Uterus (tissue), 4 donors: Measurements from ENCODE around the gene RPL19. TPM values are rescaled to one million over a fixed set of nuclear protein-coding genes. Genes with fewer than 3 reads are reported as not detected.
A peak's percentile ranks its signal among the peaks of the same experiment; 100 is the strongest.

Source experiments
- DNase-seq, 2 donors: peaks; one replicate each; pipeline ENCODE4 v3.0.0-alpha.2; 2019 to 2020
- H3K27ac ChIP-seq, 2 donors: fragments of 200-600 bp; sonication (generic); 1 replicate in 1 of 2; 2 replicates in 1 of 2; pipeline ENCODE4 v1.5.1; 2016 to 2018
- H3K27me3 ChIP-seq, 2 donors: fragments of 200-600 bp; sonication (generic); one replicate each; pipeline ENCODE4 v1.5.1; 2018 to 2019; ENCODE audit warnings: control low read depth in 1 of 2
- H3K36me3 ChIP-seq, 2 donors: fragments of 200-600 bp; sonication (generic); one replicate each; pipeline ENCODE4 v1.5.1; 2019; ENCODE audit warnings: control low read depth in 1 of 2
- H3K4me1 ChIP-seq, 2 donors: fragments of 200-600 bp; sonication (generic); one replicate each; pipeline ENCODE4 v1.5.1; 2018 to 2019; ENCODE audit warnings: control low read depth in 1 of 2
- H3K4me3 ChIP-seq, 2 donors: fragments of 200-600 bp; sonication (generic); 1 replicate in 1 of 2; 2 replicates in 1 of 2; pipeline ENCODE4 v1.5.1; 2018 to 2019; ENCODE audit warnings: mild to moderate bottlenecking in 1 of 2
- H3K9me3 ChIP-seq, 2 donors: fragments of 200-600 bp; sonication (generic); one replicate each; pipeline ENCODE4 v1.5.1; 2019; ENCODE audit warnings: control low read depth in 1 of 2
- POLR2A ChIP-seq, 2 donors: fragments of 450-650 bp; IDR thresholded peaks; one replicate each; pipeline ENCODE4 v1.6.1; 2016; ENCODE audit warnings: antibody characterized with exemption in 2 of 2, mild to moderate bottlenecking in 1 of 2, moderate library complexity in 1 of 2
- intact Hi-C: fragments of 100-400 bp; cut with DNase I; formaldehyde crosslinking; loops from one replicate; pipeline ENCODE4 v1.15.1; 2023; ENCODE audit warnings: low total_unique reads
- total RNA-seq, 4 donors: library from RNA; depleted of rRNA in 3 of 4; stranded (reverse); fragments of >200 nt in 3 of 4; gene quantifications; one replicate each; pipeline versions ENCODE4 v1.1.0 to v1.2.4, GENCODE V29; 2014 to 2023
- TF ChIP-seq, protein P1 (sequence below), 4 experiments: fragments of 200-600 bp in 2 of 4; fragments of 450-650 bp in 2 of 4; sonication (generic) in 2 of 4; IDR thresholded peaks; one replicate each; pipeline ENCODE4 v1.5.1; 2016 to 2019; ENCODE audit warnings: antibody characterized with exemption in 4 of 4, mild to moderate bottlenecking in 2 of 4, moderate library complexity in 1 of 4
- donor health status: DM: yes; HTN: yes; CAD: no.

Gene RPL19
- total RNA-seq, 4 donors from 2014 or later: 1,469 to 5,936 (median 3,528) TPM

DNA sequence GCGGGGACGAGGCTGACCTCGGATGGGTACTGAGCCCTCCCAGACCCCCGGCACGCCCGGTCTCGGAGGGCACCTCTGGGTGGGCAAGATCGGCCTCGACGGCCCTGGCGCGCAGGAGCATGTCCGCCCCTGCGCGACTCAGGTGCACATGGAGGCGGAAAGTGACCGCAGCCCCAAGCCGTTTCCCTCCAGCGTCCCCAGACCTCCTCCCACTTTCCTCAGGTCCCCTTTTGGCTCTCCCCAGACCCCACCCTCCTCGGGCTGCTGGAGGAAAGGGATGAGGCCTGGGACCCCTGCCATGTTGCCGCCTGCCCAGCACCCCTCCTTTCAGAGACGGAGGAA lies 10.0 kb downstream of the RPL19 start:
- Histone ChIP-seq H3K27ac (peak overlapping the region in 1 of 2 donors; percentile 24), H3K9me3 (no peaks in the 10 kb centered on the region), H3K4me1 (no peaks in the 10 kb centered on the region), H3K36me3 (no peaks in the 10 kb centered on the region), H3K27me3 (no peaks in the 10 kb centered on the region), H3K4me3 (peak overlapping the region; percentile 28 to 34)
- no peak for DNase-seq
- intact Hi-C loops: no loop called here
- TF ChIP-seq POLR2A (IDR thresholded peaks at IDR 0.05): no peak
- TF ChIP-seq, protein P1, sequence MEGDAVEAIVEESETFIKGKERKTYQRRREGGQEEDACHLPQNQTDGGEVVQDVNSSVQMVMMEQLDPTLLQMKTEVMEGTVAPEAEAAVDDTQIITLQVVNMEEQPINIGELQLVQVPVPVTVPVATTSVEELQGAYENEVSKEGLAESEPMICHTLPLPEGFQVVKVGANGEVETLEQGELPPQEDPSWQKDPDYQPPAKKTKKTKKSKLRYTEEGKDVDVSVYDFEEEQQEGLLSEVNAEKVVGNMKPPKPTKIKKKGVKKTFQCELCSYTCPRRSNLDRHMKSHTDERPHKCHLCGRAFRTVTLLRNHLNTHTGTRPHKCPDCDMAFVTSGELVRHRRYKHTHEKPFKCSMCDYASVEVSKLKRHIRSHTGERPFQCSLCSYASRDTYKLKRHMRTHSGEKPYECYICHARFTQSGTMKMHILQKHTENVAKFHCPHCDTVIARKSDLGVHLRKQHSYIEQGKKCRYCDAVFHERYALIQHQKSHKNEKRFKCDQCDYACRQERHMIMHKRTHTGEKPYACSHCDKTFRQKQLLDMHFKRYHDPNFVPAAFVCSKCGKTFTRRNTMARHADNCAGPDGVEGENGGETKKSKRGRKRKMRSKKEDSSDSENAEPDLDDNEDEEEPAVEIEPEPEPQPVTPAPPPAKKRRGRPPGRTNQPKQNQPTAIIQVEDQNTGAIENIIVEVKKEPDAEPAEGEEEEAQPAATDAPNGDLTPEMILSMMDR (IDR thresholded peaks at IDR 0.05): no peak

DNA sequence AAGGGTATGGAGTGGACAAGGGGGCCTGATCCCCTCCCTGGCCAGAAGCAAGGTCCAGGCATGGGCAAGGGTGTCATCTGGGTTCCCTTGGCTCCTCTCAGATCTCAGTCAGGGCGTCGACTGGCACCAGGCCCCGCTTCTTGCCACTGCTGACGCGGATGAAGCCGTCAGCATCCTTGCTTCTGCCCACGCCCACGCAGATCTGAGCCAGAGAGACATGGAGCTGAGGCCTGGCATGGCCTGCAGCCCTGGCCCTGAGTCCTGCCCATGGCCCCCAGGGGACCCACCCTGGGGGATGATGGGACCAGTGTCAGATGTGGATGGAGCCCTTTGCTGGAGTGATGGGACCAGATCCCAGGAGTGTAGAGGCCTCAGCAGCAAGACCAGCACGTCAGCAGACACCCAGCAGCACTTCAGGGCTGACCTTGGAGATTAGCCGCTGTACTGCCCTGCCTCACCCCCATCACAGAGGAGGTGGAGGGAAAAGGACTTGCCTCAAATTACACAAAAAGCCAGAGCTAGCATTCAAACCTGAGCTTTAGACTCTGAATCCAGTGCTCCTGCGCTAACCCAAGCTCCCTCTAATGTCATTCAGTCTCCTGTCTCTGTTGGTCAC lies 12.2 kb downstream of the RPL19 start:
- Histone ChIP-seq H3K27ac (no peak overlapping the region), H3K4me1 (no peaks in the 10 kb centered on the region), H3K4me3 (no peak overlapping the region), H3K9me3 (no peaks in the 10 kb centered on the region), H3K36me3 (no peaks in the 10 kb centered on the region), H3K27me3 (no peaks in the 10 kb centered on the region)
- no peak for TF ChIP-seq POLR2A (IDR thresholded peaks at IDR 0.05)
- TF ChIP-seq, protein P1 (IDR thresholded peaks at IDR 0.05): no peak
- DNase-seq: no peak
- intact Hi-C loops: no loop called here

DNA sequence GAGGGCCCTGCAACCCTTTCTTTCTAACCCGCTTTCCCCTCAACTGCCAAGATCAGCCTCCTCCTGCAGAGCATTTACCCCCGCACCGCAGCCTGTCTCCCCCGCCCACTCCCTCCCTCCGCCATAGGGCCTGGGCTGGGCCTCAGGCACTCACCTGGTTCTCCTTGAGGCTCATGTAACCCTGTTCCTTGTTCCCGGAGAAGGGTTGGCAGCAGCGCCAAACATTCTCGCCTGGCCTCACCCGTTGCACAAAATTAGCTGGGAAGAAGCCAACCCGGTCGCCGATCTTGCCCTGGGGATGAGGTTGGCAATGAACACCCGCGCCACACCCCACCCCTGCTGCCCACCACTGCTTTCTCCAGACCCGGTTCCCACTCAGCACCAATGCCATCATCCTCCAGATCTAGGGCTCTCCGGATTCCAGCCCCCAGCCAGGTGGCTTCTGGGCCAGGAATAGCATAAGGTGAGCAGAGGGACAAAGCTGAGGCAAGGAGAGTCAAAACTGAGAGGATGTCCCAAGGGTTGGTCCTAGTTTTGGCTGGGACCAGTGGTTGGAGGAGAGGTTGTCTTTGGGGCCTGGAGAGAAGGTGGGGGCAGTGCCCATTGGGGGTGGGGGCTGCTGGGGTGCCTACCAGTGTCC lies 12.9 kb downstream of the RPL19 start:
- intact Hi-C loops: no loop called here
- TF ChIP-seq, protein P1 (IDR thresholded peaks at IDR 0.05): no peak
- TF ChIP-seq POLR2A (IDR thresholded peaks at IDR 0.05): no peak
- no peak for DNase-seq
- Histone ChIP-seq H3K27me3 (no peaks in the 10 kb centered on the region), H3K4me1 (no peaks in the 10 kb centered on the region), H3K9me3 (no peaks in the 10 kb centered on the region), H3K4me3 (no peak overlapping the region), H3K27ac (no peak overlapping the region), H3K36me3 (no peaks in the 10 kb centered on the region)

DNA sequence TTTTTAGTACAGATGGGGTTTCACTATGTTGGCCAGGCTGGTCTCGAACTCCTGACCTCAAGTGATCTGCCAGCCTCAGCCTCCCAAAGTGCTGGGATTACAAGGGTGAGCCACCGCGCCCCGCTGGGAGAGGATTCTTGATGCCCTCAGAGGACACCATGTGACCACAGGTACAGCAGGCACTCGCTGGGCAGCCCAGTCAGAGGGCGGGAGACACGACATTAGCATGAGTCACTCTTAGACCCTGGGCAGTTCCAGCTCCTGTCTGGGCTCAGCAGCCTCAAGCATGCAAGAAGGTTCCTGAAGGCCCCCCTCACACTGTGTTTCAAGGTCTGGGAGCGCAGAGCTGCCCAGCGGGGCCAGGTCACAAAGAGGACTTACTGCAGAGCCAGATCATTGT lies 13.8 kb downstream of the RPL19 start:
- DNase-seq: no peak

More for the DNA sequence above, 13.8 kb downstream of the RPL19 start:
- intact Hi-C loops: no loop called here
- no peaks in the 10 kb centered on the region for H3K36me3 ChIP-seq
- TF ChIP-seq, protein P1 (IDR thresholded peaks at IDR 0.05): no peak
- TF ChIP-seq POLR2A (IDR thresholded peaks at IDR 0.05): no peak
- H3K27ac ChIP-seq: no peak overlapping the region
- no peaks in the 10 kb centered on the region for H3K27me3 ChIP-seq
- H3K4me3 ChIP-seq: no peak overlapping the region
- no peaks in the 10 kb centered on the region for H3K4me1 ChIP-seq
- no peaks in the 10 kb centered on the region for H3K9me3 ChIP-seq
